Measurements from ENCODE around the gene TMEM258.

DNA sequence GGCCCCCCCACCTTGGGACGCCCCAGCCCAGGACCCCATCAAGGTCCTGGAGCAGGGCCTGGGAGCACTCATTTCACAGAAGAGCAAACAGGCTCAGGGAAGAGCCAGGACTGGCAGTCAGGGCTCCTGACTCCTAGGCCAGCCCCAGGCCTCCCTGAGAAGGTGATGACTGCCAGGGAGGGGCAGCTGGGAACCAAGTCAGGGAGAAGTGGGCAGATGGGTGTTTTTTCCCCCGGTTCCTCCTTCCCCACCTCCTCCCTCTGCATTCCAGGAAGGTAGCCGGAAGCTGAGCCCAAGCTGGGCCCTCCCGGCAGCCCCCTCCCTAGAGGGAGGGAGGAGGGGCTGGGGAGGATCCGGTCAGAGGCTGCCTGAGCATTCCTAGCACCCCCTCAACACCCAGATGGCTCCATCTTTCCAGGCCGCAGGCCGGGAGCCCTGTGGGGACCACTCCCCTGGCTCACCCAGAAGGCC lies 20.4 kb downstream of the TMEM258 start:
- TF ChIP-seq, protein P1, sequence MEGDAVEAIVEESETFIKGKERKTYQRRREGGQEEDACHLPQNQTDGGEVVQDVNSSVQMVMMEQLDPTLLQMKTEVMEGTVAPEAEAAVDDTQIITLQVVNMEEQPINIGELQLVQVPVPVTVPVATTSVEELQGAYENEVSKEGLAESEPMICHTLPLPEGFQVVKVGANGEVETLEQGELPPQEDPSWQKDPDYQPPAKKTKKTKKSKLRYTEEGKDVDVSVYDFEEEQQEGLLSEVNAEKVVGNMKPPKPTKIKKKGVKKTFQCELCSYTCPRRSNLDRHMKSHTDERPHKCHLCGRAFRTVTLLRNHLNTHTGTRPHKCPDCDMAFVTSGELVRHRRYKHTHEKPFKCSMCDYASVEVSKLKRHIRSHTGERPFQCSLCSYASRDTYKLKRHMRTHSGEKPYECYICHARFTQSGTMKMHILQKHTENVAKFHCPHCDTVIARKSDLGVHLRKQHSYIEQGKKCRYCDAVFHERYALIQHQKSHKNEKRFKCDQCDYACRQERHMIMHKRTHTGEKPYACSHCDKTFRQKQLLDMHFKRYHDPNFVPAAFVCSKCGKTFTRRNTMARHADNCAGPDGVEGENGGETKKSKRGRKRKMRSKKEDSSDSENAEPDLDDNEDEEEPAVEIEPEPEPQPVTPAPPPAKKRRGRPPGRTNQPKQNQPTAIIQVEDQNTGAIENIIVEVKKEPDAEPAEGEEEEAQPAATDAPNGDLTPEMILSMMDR (IDR thresholded peaks at IDR 0.05): no peak
- TF ChIP-seq EZH2 (IDR thresholded peaks at IDR 0.05): no peak
- TF ChIP-seq EZH2phosphoT487 (IDR thresholded peaks at IDR 0.05): no peak

Data from neural progenitor cell (in vitro differentiated cells).